Liver (tissue), 3 donors: ENCODE results near the gene FOXN3.

Source experiments
- GABPA ChIP-seq, 2 donors: IDR thresholded peaks in 1 of 2; conservative IDR thresholded peaks in 1 of 2; 2 replicates each; pipeline ENCODE4 v1.6.1; 2016; ENCODE audit warnings: antibody characterized with exemption in 2 of 2, mild to moderate bottlenecking in 1 of 2, moderate library complexity in 1 of 2
- HNF4A ChIP-seq, 2 donors: conservative IDR thresholded peaks; 2 replicates each; pipeline ENCODE4 v1.6.1; 2016; ENCODE audit warnings: antibody characterized with exemption in 2 of 2, mild to moderate bottlenecking in 2 of 2
- JUND ChIP-seq, 2 donors: IDR thresholded peaks; 2 replicates each; pipeline ENCODE4 v1.6.1; 2016; ENCODE audit warnings: antibody characterized with exemption in 2 of 2
- RAD21 ChIP-seq, 2 donors: IDR thresholded peaks; 2 replicates each; pipeline ENCODE4 v1.6.1; 2016; ENCODE audit warnings: antibody characterized with exemption in 2 of 2, mild to moderate bottlenecking in 2 of 2
- REST ChIP-seq: IDR thresholded peaks from 2 replicates; pipeline ENCODE4 v1.6.1; 2016; ENCODE audit warnings: antibody characterized with exemption, mild to moderate bottlenecking
- SP1 ChIP-seq: IDR thresholded peaks from 2 replicates; pipeline ENCODE4 v1.6.1; 2018; ENCODE audit warnings: antibody characterized with exemption, mild to moderate bottlenecking
- TAF1 ChIP-seq: conservative IDR thresholded peaks from 2 replicates; pipeline ENCODE4 v1.6.1; 2016; ENCODE audit warnings: antibody characterized with exemption, mild to moderate bottlenecking
- YY1 ChIP-seq: IDR thresholded peaks from 2 replicates; pipeline ENCODE4 v1.6.1; 2016; ENCODE audit warnings: antibody characterized with exemption, mild to moderate bottlenecking
- ZBTB33 ChIP-seq: IDR thresholded peaks from 2 replicates; pipeline ENCODE4 v1.6.1; 2016; ENCODE audit warnings: antibody characterized with exemption
- TF ChIP-seq, protein P1 (sequence below): fragments of 150-350 bp; IDR thresholded peaks from 2 replicates; pipeline ENCODE4 v1.5.1; 2017; ENCODE audit warnings: improper control_type of control experiment, low read depth, low read length; ENCODE audit not compliant: missing input control
- TF ChIP-seq, protein P2 (sequence below): IDR thresholded peaks from 2 replicates; pipeline ENCODE4 v1.6.1; 2016; ENCODE audit warnings: antibody characterized with exemption
- TF ChIP-seq, protein P3 (sequence below): IDR thresholded peaks from 2 replicates; pipeline ENCODE4 v1.6.1; 2016; ENCODE audit warnings: antibody characterized with exemption
- donor health status: healthy.
- donor health status: healthy.

DNA sequence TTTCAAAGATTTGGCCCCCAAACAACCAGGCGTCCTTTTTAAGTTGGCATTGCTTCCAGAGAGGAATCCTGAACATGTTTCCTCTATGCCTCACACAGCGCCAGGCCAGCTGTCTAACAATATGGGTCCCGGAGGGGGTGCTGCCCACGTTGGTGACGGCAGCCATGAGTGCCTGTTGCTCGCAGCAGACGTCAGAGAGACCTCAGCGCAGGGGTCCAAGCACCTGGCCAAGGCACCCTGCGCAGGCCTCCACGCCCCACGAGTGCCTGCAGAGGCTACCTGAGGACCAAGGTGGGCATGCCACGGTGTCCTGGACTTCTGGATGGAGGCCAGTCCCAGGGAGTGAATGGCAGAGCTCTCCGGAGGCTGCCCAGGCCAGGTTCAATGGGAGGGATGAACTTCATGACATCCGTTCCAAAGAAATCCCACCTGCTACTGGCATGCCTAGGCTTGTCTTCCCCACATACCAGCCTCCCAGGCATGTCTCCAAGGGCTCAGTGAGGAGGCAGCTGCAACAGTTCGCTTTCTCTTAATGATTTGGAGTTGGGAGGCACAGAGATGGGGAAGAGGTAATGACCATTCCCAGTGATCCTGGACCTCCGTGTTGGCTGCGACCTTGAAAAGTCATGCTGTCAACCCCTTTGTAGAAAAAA lies 11.6 kb upstream of the FOXN3 start:
- TF ChIP-seq JUND (IDR thresholded peaks at IDR 0.05) (no peak), GABPA (IDR thresholded peaks at IDR 0.05 in 1 of 2, conservative IDR thresholded peaks at IDR 0.05 in 1 of 2) (no peak), RAD21 (IDR thresholded peaks at IDR 0.05) (no peak), REST (no peak), HNF4A (conservative IDR thresholded peaks at IDR 0.05) (no peak), SP1 (no peak), YY1 (no peak), TAF1 (no peak), ZBTB33 (no peak)
- TF ChIP-seq, protein P1, sequence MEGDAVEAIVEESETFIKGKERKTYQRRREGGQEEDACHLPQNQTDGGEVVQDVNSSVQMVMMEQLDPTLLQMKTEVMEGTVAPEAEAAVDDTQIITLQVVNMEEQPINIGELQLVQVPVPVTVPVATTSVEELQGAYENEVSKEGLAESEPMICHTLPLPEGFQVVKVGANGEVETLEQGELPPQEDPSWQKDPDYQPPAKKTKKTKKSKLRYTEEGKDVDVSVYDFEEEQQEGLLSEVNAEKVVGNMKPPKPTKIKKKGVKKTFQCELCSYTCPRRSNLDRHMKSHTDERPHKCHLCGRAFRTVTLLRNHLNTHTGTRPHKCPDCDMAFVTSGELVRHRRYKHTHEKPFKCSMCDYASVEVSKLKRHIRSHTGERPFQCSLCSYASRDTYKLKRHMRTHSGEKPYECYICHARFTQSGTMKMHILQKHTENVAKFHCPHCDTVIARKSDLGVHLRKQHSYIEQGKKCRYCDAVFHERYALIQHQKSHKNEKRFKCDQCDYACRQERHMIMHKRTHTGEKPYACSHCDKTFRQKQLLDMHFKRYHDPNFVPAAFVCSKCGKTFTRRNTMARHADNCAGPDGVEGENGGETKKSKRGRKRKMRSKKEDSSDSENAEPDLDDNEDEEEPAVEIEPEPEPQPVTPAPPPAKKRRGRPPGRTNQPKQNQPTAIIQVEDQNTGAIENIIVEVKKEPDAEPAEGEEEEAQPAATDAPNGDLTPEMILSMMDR = no peak
- TF ChIP-seq, protein P2, sequence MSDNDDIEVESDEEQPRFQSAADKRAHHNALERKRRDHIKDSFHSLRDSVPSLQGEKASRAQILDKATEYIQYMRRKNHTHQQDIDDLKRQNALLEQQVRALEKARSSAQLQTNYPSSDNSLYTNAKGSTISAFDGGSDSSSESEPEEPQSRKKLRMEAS = no peak
- TF ChIP-seq, protein P3, sequence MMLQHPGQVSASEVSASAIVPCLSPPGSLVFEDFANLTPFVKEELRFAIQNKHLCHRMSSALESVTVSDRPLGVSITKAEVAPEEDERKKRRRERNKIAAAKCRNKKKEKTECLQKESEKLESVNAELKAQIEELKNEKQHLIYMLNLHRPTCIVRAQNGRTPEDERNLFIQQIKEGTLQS = no peak
